ENCODE data around the gene SORBS1. TPM values are rescaled to one million over a fixed set of nuclear protein-coding genes. Genes with fewer than 3 reads are reported as not detected.

Gene SORBS1
- total RNA-seq, 1 experiment from 2014 or later, result 39.9 TPM

DNA sequence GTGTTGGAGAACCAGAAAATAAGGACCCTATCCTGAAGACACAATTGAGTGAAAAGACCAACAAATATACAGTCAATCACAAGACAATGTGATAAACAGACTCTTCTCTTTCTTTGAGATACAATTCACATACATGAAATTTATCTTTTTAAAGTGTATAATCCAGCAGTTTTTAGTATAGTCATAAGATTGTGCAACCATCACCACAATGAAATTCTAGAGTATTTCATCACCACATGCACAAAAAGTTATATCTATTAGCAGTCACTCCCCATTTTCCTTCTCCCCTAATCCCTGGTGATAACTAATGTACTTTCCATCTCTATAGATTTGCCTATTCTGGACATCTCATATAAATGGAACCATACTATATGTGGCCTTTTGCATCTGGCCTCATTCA, 8.2 kb upstream of the SORBS1 start:
- H3K27me3 Mint-ChIP-seq (ENCODE audit: low read depth), result no peaks in the 10 kb centered on the region; the same call in 1 of the 2 replicates
- ChIA-PET CTCF (no interaction called here), POLR2A (no interaction called here)
- TF ChIP-seq PRRX2 (CRISPR knock-in tag; IDR thresholded peaks at IDR 0.05), result no peak
- peaks cover 8% of the 10 kb centered on the region for H3K4me1 Mint-ChIP-seq
- no peaks in the 10 kb centered on the region for H3K9me3 Mint-ChIP-seq
- H3K36me3 Mint-ChIP-seq, result no peaks in the 10 kb centered on the region
- no peak for DNase-seq (ENCODE audit: low spot score)
- H3K4me3 Mint-ChIP-seq, result no peak overlapping the region
- no peak overlapping the region for H3K27ac Mint-ChIP-seq
- ATAC-seq, result no peak

DNA sequence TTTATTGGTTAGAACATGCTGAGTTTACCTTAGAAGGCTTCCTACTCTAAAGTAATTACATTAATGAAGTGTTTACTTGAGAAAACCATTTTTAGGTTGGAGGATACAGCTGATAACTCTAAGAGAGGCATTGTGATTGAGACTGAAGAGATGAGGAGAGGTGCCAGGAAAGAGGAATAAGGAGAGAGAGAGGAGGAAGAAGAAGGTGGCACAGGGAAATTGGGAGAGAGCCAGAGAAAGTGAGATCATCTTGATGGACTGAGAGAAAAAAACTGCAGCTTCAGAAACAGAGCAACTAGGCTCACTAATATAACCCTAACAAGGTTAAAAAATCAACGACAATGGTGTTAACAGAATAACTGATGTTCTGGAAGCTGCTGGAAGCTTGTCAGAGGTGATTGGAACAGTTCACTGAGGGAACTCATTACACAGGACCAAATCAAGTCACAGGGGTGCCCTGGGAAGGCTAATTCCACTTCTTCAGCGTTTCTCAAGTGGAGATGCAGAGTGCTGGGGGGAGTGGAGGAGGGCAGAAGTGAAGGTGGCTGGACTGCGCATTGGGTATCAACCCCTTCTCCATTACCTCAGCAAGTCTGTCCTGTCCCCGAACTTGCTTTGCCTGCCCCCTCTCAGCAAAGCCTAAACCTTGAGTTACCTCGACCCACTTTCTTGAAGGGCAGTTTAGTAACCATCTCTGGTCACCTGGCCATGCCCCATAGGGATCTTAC, 6.9 kb upstream of the SORBS1 start:
- Mint-ChIP-seq H3K27ac (no peak overlapping the region), H3K36me3 (no peaks in the 10 kb centered on the region), H3K9me3 (no peaks in the 10 kb centered on the region), H3K4me1 (peaks cover 8% of the 10 kb centered on the region), H3K27me3 (ENCODE audit: low read depth) (no peaks in the 10 kb centered on the region; the same call in 1 of the 2 replicates), H3K4me3 (no peak overlapping the region)
- POLR2A ChIA-PET, result no interaction called here
- CTCF ChIA-PET, result no interaction called here
- ATAC-seq (no peak), DNase-seq (ENCODE audit: low spot score) (no peak)
- no peak for TF ChIP-seq ZNF232 (CRISPR knock-in tag; IDR thresholded peaks at IDR 0.05)
- TF ChIP-seq ESRRA (CRISPR knock-in tag; IDR thresholded peaks at IDR 0.05; ENCODE audit: borderline replicate concordance), result no peak
- TF ChIP-seq RELA (CRISPR knock-in tag; IDR thresholded peaks at IDR 0.05; ENCODE audit: borderline replicate concordance), result no peak
- TF ChIP-seq, protein P1, sequence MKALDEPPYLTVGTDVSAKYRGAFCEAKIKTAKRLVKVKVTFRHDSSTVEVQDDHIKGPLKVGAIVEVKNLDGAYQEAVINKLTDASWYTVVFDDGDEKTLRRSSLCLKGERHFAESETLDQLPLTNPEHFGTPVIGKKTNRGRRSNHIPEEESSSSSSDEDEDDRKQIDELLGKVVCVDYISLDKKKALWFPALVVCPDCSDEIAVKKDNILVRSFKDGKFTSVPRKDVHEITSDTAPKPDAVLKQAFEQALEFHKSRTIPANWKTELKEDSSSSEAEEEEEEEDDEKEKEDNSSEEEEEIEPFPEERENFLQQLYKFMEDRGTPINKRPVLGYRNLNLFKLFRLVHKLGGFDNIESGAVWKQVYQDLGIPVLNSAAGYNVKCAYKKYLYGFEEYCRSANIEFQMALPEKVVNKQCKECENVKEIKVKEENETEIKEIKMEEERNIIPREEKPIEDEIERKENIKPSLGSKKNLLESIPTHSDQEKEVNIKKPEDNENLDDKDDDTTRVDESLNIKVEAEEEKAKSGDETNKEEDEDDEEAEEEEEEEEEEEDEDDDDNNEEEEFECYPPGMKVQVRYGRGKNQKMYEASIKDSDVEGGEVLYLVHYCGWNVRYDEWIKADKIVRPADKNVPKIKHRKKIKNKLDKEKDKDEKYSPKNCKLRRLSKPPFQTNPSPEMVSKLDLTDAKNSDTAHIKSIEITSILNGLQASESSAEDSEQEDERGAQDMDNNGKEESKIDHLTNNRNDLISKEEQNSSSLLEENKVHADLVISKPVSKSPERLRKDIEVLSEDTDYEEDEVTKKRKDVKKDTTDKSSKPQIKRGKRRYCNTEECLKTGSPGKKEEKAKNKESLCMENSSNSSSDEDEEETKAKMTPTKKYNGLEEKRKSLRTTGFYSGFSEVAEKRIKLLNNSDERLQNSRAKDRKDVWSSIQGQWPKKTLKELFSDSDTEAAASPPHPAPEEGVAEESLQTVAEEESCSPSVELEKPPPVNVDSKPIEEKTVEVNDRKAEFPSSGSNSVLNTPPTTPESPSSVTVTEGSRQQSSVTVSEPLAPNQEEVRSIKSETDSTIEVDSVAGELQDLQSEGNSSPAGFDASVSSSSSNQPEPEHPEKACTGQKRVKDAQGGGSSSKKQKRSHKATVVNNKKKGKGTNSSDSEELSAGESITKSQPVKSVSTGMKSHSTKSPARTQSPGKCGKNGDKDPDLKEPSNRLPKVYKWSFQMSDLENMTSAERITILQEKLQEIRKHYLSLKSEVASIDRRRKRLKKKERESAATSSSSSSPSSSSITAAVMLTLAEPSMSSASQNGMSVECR (CRISPR knock-in tag; IDR thresholded peaks at IDR 0.05; ENCODE audit: borderline replicate concordance), result no peak
- no peak for TF ChIP-seq CREB1 (CRISPR knock-in tag; IDR thresholded peaks at IDR 0.05)
- no peak for TF ChIP-seq ZNF121 (CRISPR knock-in tag; IDR thresholded peaks at IDR 0.05)
- no peak for TF ChIP-seq FOXK1 (CRISPR knock-in tag; IDR thresholded peaks at IDR 0.05)
- TF ChIP-seq SMAD4 (CRISPR knock-in tag; IDR thresholded peaks at IDR 0.05), result no peak
- no peak for TF ChIP-seq USF1 (CRISPR knock-in tag; IDR thresholded peaks at IDR 0.05)
- TF ChIP-seq, protein P2, sequence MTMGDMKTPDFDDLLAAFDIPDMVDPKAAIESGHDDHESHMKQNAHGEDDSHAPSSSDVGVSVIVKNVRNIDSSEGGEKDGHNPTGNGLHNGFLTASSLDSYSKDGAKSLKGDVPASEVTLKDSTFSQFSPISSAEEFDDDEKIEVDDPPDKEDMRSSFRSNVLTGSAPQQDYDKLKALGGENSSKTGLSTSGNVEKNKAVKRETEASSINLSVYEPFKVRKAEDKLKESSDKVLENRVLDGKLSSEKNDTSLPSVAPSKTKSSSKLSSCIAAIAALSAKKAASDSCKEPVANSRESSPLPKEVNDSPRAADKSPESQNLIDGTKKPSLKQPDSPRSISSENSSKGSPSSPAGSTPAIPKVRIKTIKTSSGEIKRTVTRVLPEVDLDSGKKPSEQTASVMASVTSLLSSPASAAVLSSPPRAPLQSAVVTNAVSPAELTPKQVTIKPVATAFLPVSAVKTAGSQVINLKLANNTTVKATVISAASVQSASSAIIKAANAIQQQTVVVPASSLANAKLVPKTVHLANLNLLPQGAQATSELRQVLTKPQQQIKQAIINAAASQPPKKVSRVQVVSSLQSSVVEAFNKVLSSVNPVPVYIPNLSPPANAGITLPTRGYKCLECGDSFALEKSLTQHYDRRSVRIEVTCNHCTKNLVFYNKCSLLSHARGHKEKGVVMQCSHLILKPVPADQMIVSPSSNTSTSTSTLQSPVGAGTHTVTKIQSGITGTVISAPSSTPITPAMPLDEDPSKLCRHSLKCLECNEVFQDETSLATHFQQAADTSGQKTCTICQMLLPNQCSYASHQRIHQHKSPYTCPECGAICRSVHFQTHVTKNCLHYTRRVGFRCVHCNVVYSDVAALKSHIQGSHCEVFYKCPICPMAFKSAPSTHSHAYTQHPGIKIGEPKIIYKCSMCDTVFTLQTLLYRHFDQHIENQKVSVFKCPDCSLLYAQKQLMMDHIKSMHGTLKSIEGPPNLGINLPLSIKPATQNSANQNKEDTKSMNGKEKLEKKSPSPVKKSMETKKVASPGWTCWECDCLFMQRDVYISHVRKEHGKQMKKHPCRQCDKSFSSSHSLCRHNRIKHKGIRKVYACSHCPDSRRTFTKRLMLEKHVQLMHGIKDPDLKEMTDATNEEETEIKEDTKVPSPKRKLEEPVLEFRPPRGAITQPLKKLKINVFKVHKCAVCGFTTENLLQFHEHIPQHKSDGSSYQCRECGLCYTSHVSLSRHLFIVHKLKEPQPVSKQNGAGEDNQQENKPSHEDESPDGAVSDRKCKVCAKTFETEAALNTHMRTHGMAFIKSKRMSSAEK (CRISPR knock-in tag; IDR thresholded peaks at IDR 0.05; ENCODE audit: borderline replicate concordance), result no peak
- no peak for TF ChIP-seq AFF4 (CRISPR knock-in tag; IDR thresholded peaks at IDR 0.05; ENCODE audit: borderline replicate concordance)
- no peak for TF ChIP-seq ZNF671 (CRISPR knock-in tag; IDR thresholded peaks at IDR 0.05)
- no peak for TF ChIP-seq USF2 (CRISPR knock-in tag; IDR thresholded peaks at IDR 0.05)
- TF ChIP-seq SP1 (CRISPR knock-in tag; conservative IDR thresholded peaks at IDR 0.05), result no peak
- no peak for TF ChIP-seq SMAD3 (CRISPR knock-in tag; IDR thresholded peaks at IDR 0.05; ENCODE audit: borderline replicate concordance)
- TF ChIP-seq ZNF281 (CRISPR knock-in tag; IDR thresholded peaks at IDR 0.05), result no peak
- TF ChIP-seq NFATC4 (CRISPR knock-in tag; IDR thresholded peaks at IDR 0.05), result no peak
- no peak for TF ChIP-seq PRRX2 (CRISPR knock-in tag; IDR thresholded peaks at IDR 0.05)

Measured in WTC11 (cell line).